ENCODE measurements around the gene KIF21A.

Gene KIF21A

DNA sequence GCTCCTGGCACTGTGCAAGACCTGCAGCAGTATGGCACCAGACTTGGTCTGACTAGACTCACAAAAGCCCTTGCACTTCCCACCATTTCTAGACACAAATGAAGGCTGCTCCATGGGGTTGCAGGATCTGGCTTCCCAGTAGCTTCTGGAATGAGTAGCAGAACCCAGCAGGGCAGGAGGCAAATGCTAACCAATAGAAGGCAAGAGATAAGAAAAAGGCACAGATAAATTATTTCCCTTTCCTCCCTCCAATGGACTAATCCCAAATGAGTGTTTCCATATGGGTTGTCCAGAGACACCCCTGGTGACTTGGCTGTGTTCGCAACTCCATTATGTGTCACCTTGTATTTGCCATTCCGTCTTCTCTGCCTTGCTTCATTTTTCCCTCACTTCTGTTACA, 49.7 kb downstream of the KIF21A start:
- Histone ChIP-seq H3K27me3 (ENCODE audit: control insufficient read depth, insufficient read depth, low read length) (no peaks in the 10 kb centered on the region), H3K27ac (no peak overlapping the region), H3K9ac (no peak overlapping the region), H3K4me3 (ENCODE audit: low read depth, low read length) (no peak overlapping the region), H3K4me1 (peaks cover 4% of the 10 kb centered on the region), H2AFZ (no peak overlapping the region), H3K9me3 (ENCODE audit: control insufficient read depth, low read length) (no peaks in the 10 kb centered on the region), H3K4me2 (ENCODE audit: low read length) (no peak overlapping the region), H3K79me2 (peaks cover 5% of the 10 kb centered on the region), H3K36me3 (ENCODE audit: control insufficient read depth, insufficient read depth, low read length) (no peaks in the 10 kb centered on the region)
- TF ChIP-seq, protein P1, sequence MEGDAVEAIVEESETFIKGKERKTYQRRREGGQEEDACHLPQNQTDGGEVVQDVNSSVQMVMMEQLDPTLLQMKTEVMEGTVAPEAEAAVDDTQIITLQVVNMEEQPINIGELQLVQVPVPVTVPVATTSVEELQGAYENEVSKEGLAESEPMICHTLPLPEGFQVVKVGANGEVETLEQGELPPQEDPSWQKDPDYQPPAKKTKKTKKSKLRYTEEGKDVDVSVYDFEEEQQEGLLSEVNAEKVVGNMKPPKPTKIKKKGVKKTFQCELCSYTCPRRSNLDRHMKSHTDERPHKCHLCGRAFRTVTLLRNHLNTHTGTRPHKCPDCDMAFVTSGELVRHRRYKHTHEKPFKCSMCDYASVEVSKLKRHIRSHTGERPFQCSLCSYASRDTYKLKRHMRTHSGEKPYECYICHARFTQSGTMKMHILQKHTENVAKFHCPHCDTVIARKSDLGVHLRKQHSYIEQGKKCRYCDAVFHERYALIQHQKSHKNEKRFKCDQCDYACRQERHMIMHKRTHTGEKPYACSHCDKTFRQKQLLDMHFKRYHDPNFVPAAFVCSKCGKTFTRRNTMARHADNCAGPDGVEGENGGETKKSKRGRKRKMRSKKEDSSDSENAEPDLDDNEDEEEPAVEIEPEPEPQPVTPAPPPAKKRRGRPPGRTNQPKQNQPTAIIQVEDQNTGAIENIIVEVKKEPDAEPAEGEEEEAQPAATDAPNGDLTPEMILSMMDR (IDR thresholded peaks at IDR 0.05) = no peak

DNA sequence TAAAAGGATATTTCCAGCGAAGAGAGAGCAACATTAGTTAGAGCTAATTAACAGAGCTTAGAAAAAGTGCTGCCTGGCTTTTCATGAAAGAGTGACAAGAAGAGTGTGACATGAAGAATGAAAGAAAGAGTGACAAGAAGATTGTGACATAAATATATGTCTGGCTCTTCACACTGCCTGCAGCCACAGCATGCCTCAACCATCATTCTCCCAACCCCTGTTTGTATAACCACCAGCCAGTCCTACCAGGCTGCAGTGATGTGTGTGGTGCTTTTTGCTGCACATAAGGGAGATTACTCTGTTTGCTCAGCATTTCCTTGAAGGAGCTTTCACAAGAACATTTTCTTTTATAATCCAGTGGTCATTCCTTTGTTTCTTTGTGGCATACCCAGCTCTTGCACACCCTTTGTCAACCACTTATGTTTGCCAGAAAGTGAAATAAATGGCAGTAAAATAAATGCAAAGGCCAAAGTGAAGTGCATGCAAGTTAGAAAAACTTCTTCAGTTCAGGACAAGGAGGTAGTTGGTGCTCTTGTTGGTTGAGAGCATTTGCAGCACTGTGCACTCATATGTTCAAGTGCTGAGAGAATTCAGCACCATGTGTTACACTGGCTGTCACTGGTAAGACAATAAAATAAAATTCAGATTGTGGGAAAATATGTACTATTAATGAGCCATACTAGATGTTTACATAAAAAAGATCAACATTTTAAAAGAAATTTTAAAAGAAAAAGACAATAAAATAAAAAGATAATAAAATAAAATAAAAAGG, 50.6 kb downstream of the KIF21A start:
- Histone ChIP-seq H3K27me3 (ENCODE audit: control insufficient read depth, insufficient read depth, low read length) (no peaks in the 10 kb centered on the region), H3K9ac (no peak overlapping the region), H3K27ac (no peak overlapping the region), H2AFZ (no peak overlapping the region), H3K4me1 (peaks cover 4% of the 10 kb centered on the region), H3K4me2 (ENCODE audit: low read length) (no peak overlapping the region), H3K79me2 (peaks cover 5% of the 10 kb centered on the region), H3K9me3 (ENCODE audit: control insufficient read depth, low read length) (no peaks in the 10 kb centered on the region), H3K36me3 (ENCODE audit: control insufficient read depth, insufficient read depth, low read length) (no peaks in the 10 kb centered on the region), H3K4me3 (ENCODE audit: low read depth, low read length) (no peak overlapping the region)
- TF ChIP-seq, protein P1 (IDR thresholded peaks at IDR 0.05) = no peak

DNA sequence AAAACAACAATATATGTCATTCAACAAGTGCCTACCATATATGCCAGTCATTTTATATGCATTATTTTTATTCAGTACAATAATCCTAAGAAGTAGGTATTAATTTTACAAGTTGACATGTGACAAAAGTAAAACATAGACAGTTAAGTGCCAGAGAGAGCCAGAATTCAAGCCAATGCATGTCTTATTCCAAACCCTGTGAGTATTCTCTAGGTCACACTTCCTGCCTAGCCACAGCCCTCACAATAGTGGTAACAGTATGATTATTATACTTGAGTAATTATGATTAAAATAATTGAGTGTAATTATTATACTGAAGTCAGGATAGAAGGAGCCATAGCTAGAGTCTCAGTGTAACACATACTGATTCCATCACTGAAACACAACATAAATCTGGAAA, 52.2 kb downstream of the KIF21A start:
- no peaks in the 10 kb centered on the region for H3K36me3 ChIP-seq (ENCODE audit: control insufficient read depth, insufficient read depth, low read length)
- H2AFZ ChIP-seq = no peak overlapping the region
- no peak overlapping the region for H3K4me2 ChIP-seq (ENCODE audit: low read length)
- peaks cover 4% of the 10 kb centered on the region for H3K4me1 ChIP-seq
- no peak overlapping the region for H3K9ac ChIP-seq
- TF ChIP-seq, protein P1 (IDR thresholded peaks at IDR 0.05) = no peak
- H3K4me3 ChIP-seq (ENCODE audit: low read depth, low read length) = no peak overlapping the region
- H3K79me2 ChIP-seq = no peaks in the 10 kb centered on the region
- H3K27me3 ChIP-seq (ENCODE audit: control insufficient read depth, insufficient read depth, low read length) = no peaks in the 10 kb centered on the region
- H3K27ac ChIP-seq = no peak overlapping the region
- no peaks in the 10 kb centered on the region for H3K9me3 ChIP-seq (ENCODE audit: control insufficient read depth, low read length)

DNA sequence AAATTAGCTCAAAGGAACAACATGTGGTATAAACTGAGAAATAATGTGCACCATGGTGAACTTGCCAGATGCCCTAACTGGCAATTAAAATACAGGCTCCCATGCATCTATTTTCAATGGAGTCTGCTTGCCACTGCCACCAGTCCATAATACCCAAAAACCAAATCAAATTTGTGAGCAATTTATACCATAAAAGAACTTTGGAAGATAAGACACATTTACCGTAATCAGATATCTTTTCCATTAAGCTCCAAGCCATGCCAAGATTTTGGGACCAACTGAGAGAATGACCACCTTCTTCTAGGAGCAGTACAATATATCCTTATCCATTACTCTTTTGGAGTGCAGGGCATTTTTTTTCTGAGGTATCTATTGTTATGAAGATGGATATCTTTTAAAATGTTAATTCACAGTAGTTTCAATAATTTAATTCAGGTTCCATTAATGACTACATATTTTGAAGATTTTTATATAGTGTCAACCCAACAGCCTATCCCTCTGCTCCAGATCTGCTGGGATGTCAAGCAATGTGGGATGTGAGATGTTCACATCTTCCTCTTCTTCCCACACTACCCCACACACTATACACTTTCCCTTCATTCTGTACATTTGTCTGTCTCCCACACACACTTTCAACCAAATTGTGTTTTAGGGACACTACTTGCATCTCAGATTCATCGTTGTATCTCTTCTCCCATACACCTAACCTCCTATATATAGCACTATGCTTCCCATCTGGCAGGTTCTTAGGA, 53.3 kb downstream of the KIF21A start:
- Histone ChIP-seq H3K4me2 (ENCODE audit: low read length) (no peak overlapping the region), H3K9me3 (ENCODE audit: control insufficient read depth, low read length) (no peaks in the 10 kb centered on the region), H3K27ac (no peak overlapping the region), H3K9ac (no peak overlapping the region), H3K36me3 (ENCODE audit: control insufficient read depth, insufficient read depth, low read length) (no peaks in the 10 kb centered on the region), H3K4me1 (peaks cover 4% of the 10 kb centered on the region), H3K27me3 (ENCODE audit: control insufficient read depth, insufficient read depth, low read length) (no peaks in the 10 kb centered on the region), H2AFZ (no peak overlapping the region), H3K4me3 (ENCODE audit: low read depth, low read length) (no peak overlapping the region), H3K79me2 (no peaks in the 10 kb centered on the region)
- TF ChIP-seq, protein P1 (IDR thresholded peaks at IDR 0.05) = no peak

Measured in parathyroid adenoma (tissue), 2 donors.